HL-60 (cell line): ENCODE results near the gene UGGT2.

Experiments
- DNase-seq, 2 experiments: peaks; one replicate each; pipeline ENCODE4 v3.0.0-alpha.2; 2010 to 2020; ENCODE audit warnings: low read depth in 1 of 2, low spot score in 1 of 2
- H3K27ac ChIP-seq: fragments of 250-450 bp; sonication (Bioruptor Pico); replicated peaks from 2 replicates; pipeline ENCODE4 v1.5.1; 2020; ENCODE audit warnings: mild to moderate bottlenecking, moderate library complexity
- H3K27me3 ChIP-seq: fragments of 250-450 bp; sonication (Bioruptor Pico); 2 replicates; pipeline ENCODE4 v1.5.1; 2021; ENCODE audit warnings: mild to moderate bottlenecking, moderate library complexity; ENCODE audit not compliant: insufficient read depth, poor library complexity, severe bottlenecking
- H3K4me3 ChIP-seq: replicated peaks from 2 replicates; pipeline ENCODE4 v1.5.1; 2011; ENCODE audit warnings: mild to moderate bottlenecking, control low read depth, low read length; ENCODE audit not compliant: insufficient read depth
- CTCF ChIP-seq: IDR thresholded peaks from one replicate; pipeline ENCODE4 v1.5.1; 2011; ENCODE audit warnings: low read length, control low read depth, inconsistent platforms; ENCODE audit not compliant: insufficient read depth
- GABPA ChIP-seq: IDR thresholded peaks from 2 replicates; pipeline ENCODE4 v1.6.1; 2012; ENCODE audit warnings: low read depth
- POLR2AphosphoS5 ChIP-seq: IDR thresholded peaks from 2 replicates; pipeline ENCODE4 v1.6.1; 2012; ENCODE audit warnings: low read depth
- SPI1 ChIP-seq: IDR thresholded peaks from 2 replicates; pipeline ENCODE4 v1.6.1; 2012; ENCODE audit warnings: low read depth, mild to moderate bottlenecking, borderline replicate concordance
- TF ChIP-seq, protein P1 (sequence below): IDR thresholded peaks from 2 replicates; pipeline ENCODE4 v1.6.1; 2012; ENCODE audit warnings: low read depth; ENCODE audit not compliant: insufficient replicate concordance

Gene UGGT2

GRCh38 chr13:95920485-95920884 lies 132.7 kb downstream of the UGGT2 start:
- no peak for TF ChIP-seq CTCF
- TF ChIP-seq SPI1, result no peak
- TF ChIP-seq POLR2AphosphoS5, result no peak
- TF ChIP-seq GABPA, result no peak
- Histone ChIP-seq H3K4me3 (no peak overlapping the region), H3K27ac (no peak overlapping the region), H3K27me3 (no peaks in the 10 kb centered on the region)
- no peak for DNase-seq

GRCh38 chr13:95918860-95919259 lies 134.3 kb downstream of the UGGT2 start:
- Histone ChIP-seq H3K4me3 (no peak overlapping the region), H3K27ac (no peak overlapping the region), H3K27me3 (no peaks in the 10 kb centered on the region)
- DNase-seq, result no peak
- TF ChIP-seq GABPA (no peak), POLR2AphosphoS5 (no peak), SPI1 (no peak), CTCF (no peak)
- TF ChIP-seq, protein P1, sequence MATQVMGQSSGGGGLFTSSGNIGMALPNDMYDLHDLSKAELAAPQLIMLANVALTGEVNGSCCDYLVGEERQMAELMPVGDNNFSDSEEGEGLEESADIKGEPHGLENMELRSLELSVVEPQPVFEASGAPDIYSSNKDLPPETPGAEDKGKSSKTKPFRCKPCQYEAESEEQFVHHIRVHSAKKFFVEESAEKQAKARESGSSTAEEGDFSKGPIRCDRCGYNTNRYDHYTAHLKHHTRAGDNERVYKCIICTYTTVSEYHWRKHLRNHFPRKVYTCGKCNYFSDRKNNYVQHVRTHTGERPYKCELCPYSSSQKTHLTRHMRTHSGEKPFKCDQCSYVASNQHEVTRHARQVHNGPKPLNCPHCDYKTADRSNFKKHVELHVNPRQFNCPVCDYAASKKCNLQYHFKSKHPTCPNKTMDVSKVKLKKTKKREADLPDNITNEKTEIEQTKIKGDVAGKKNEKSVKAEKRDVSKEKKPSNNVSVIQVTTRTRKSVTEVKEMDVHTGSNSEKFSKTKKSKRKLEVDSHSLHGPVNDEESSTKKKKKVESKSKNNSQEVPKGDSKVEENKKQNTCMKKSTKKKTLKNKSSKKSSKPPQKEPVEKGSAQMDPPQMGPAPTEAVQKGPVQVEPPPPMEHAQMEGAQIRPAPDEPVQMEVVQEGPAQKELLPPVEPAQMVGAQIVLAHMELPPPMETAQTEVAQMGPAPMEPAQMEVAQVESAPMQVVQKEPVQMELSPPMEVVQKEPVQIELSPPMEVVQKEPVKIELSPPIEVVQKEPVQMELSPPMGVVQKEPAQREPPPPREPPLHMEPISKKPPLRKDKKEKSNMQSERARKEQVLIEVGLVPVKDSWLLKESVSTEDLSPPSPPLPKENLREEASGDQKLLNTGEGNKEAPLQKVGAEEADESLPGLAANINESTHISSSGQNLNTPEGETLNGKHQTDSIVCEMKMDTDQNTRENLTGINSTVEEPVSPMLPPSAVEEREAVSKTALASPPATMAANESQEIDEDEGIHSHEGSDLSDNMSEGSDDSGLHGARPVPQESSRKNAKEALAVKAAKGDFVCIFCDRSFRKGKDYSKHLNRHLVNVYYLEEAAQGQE, result no peak

GRCh38 chr13:95914991-95915501 lies 138.2 kb downstream of the UGGT2 start:
- no peak for DNase-seq
- TF ChIP-seq GABPA (no peak), SPI1 (no peak), POLR2AphosphoS5 (no peak), CTCF (no peak)
- TF ChIP-seq, protein P1, result no peak
- Histone ChIP-seq H3K27ac (no peak overlapping the region), H3K27me3 (no peaks in the 10 kb centered on the region), H3K4me3 (no peak overlapping the region)

DNA sequence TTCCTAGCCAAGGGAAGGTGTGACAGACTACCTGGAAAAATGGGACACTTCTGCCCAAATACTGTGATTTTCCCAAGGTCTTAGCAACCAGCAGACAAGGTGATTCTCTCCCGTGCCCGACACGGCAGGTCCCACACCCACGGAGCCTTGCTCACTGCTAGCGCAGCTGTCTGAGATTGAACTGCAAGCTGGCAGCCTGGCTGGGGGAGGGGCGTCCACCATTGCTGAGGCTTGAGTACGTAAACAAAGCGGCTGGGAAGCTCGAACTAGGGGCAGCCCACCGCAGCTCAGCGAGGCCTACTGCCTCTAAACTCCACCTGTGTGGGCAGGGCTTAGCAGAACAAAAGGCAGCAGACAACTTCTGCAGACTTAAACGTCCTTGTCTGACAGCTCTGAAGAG lies 146.2 kb downstream of the UGGT2 start:
- no peak for TF ChIP-seq POLR2AphosphoS5
- TF ChIP-seq, protein P1, result no peak
- no peak for TF ChIP-seq SPI1
- no peak overlapping the region for H3K27ac ChIP-seq
- DNase-seq, result no peak

More for the DNA sequence above, 146.2 kb downstream of the UGGT2 start:
- H3K4me3 ChIP-seq, result no peak overlapping the region
- no peaks in the 10 kb centered on the region for H3K27me3 ChIP-seq
